ENCODE results near the gene CES1.
"Not testable (repeated sequence)": the region's sequence is repeated elsewhere in the genome, so short reads cannot be mapped to it uniquely, and the experiment has no call there.

The CES1 gene

GRCh38 chr16:55808286-55808685 is 24.6 kb downstream of the CES1 start:
- H3K4me3 ChIP-seq (ENCODE audit: insufficient read depth, low read depth, low read length, poor library complexity, severe bottlenecking); H3K36me3 ChIP-seq (ENCODE audit: control insufficient read depth, insufficient read depth, low read length); H3K9me3 ChIP-seq (ENCODE audit: control insufficient read depth, low read length); H3K27me3 ChIP-seq (replicated peaks; ENCODE audit: control insufficient read depth, insufficient read depth, low read length, poor library complexity, severe bottlenecking); H3K27ac ChIP-seq (ENCODE audit: insufficient read depth, low read length, poor library complexity, severe bottlenecking); H3K4me1 ChIP-seq (ENCODE audit: control insufficient read depth, insufficient read depth, low read length, poor library complexity, severe bottlenecking); DNase-seq: not testable (repeated sequence)

- H3K9me3 ChIP-seq (ENCODE audit: control insufficient read depth, low read length); DNase-seq; H3K36me3 ChIP-seq (ENCODE audit: control insufficient read depth, insufficient read depth, low read length); H3K27me3 ChIP-seq (replicated peaks; ENCODE audit: control insufficient read depth, insufficient read depth, low read length, poor library complexity, severe bottlenecking); H3K27ac ChIP-seq (ENCODE audit: insufficient read depth, low read length, poor library complexity, severe bottlenecking); H3K4me1 ChIP-seq (ENCODE audit: control insufficient read depth, insufficient read depth, low read length, poor library complexity, severe bottlenecking); H3K4me3 ChIP-seq (ENCODE audit: insufficient read depth, low read depth, low read length, poor library complexity, severe bottlenecking): not testable (repeated sequence)
Observed at GRCh38 chr16:55805104-55805503, 27.8 kb downstream of the CES1 start.

- H3K9me3 ChIP-seq (ENCODE audit: control insufficient read depth, low read length); H3K36me3 ChIP-seq (ENCODE audit: control insufficient read depth, insufficient read depth, low read length); H3K27ac ChIP-seq (ENCODE audit: insufficient read depth, low read length, poor library complexity, severe bottlenecking); H3K4me3 ChIP-seq (ENCODE audit: insufficient read depth, low read depth, low read length, poor library complexity, severe bottlenecking); DNase-seq; H3K4me1 ChIP-seq (ENCODE audit: control insufficient read depth, insufficient read depth, low read length, poor library complexity, severe bottlenecking); H3K27me3 ChIP-seq (replicated peaks; ENCODE audit: control insufficient read depth, insufficient read depth, low read length, poor library complexity, severe bottlenecking): not testable (repeated sequence)
Observed at GRCh38 chr16:55803681-55804080, 29.2 kb downstream of the CES1 start.

GRCh38 chr16:55792934-55793374 is 39.9 kb downstream of the CES1 start:
- H3K27ac ChIP-seq (ENCODE audit: insufficient read depth, low read length, poor library complexity, severe bottlenecking); H3K4me1 ChIP-seq (ENCODE audit: control insufficient read depth, insufficient read depth, low read length, poor library complexity, severe bottlenecking); DNase-seq; H3K27me3 ChIP-seq (replicated peaks; ENCODE audit: control insufficient read depth, insufficient read depth, low read length, poor library complexity, severe bottlenecking); H3K4me3 ChIP-seq (ENCODE audit: insufficient read depth, low read depth, low read length, poor library complexity, severe bottlenecking); H3K36me3 ChIP-seq (ENCODE audit: control insufficient read depth, insufficient read depth, low read length); H3K9me3 ChIP-seq (ENCODE audit: control insufficient read depth, low read length): not testable (repeated sequence)

- H3K4me3 ChIP-seq (ENCODE audit: insufficient read depth, low read depth, low read length, poor library complexity, severe bottlenecking); H3K9me3 ChIP-seq (ENCODE audit: control insufficient read depth, low read length); H3K4me1 ChIP-seq (ENCODE audit: control insufficient read depth, insufficient read depth, low read length, poor library complexity, severe bottlenecking); DNase-seq; H3K27me3 ChIP-seq (replicated peaks; ENCODE audit: control insufficient read depth, insufficient read depth, low read length, poor library complexity, severe bottlenecking); H3K36me3 ChIP-seq (ENCODE audit: control insufficient read depth, insufficient read depth, low read length); H3K27ac ChIP-seq (ENCODE audit: insufficient read depth, low read length, poor library complexity, severe bottlenecking): not testable (repeated sequence)
Observed at GRCh38 chr16:55791512-55791911, 41.4 kb downstream of the CES1 start.

GRCh38 chr16:55790240-55790639 is 42.7 kb downstream of the CES1 start:
- H3K27ac ChIP-seq (ENCODE audit: insufficient read depth, low read length, poor library complexity, severe bottlenecking); H3K27me3 ChIP-seq (replicated peaks; ENCODE audit: control insufficient read depth, insufficient read depth, low read length, poor library complexity, severe bottlenecking); DNase-seq; H3K4me3 ChIP-seq (ENCODE audit: insufficient read depth, low read depth, low read length, poor library complexity, severe bottlenecking); H3K36me3 ChIP-seq (ENCODE audit: control insufficient read depth, insufficient read depth, low read length); H3K4me1 ChIP-seq (ENCODE audit: control insufficient read depth, insufficient read depth, low read length, poor library complexity, severe bottlenecking); H3K9me3 ChIP-seq (ENCODE audit: control insufficient read depth, low read length): not testable (repeated sequence)

GRCh38 chr16:55782793-55783091 is 50.2 kb downstream of the CES1 start:
- H3K27me3 ChIP-seq (replicated peaks; ENCODE audit: control insufficient read depth, insufficient read depth, low read length, poor library complexity, severe bottlenecking); H3K4me1 ChIP-seq (ENCODE audit: control insufficient read depth, insufficient read depth, low read length, poor library complexity, severe bottlenecking); H3K36me3 ChIP-seq (ENCODE audit: control insufficient read depth, insufficient read depth, low read length); H3K9me3 ChIP-seq (ENCODE audit: control insufficient read depth, low read length); H3K27ac ChIP-seq (ENCODE audit: insufficient read depth, low read length, poor library complexity, severe bottlenecking); H3K4me3 ChIP-seq (ENCODE audit: insufficient read depth, low read depth, low read length, poor library complexity, severe bottlenecking); DNase-seq: not testable (repeated sequence)

GRCh38 chr16:55782091-55782792 is 50.7 kb downstream of the CES1 start:
- not testable (repeated sequence) for H3K27me3 ChIP-seq (replicated peaks; ENCODE audit: control insufficient read depth, insufficient read depth, low read length, poor library complexity, severe bottlenecking); H3K27ac ChIP-seq (ENCODE audit: insufficient read depth, low read length, poor library complexity, severe bottlenecking); H3K36me3 ChIP-seq (ENCODE audit: control insufficient read depth, insufficient read depth, low read length); H3K4me1 ChIP-seq (ENCODE audit: control insufficient read depth, insufficient read depth, low read length, poor library complexity, severe bottlenecking); H3K4me3 ChIP-seq (ENCODE audit: insufficient read depth, low read depth, low read length, poor library complexity, severe bottlenecking); DNase-seq; H3K9me3 ChIP-seq (ENCODE audit: control insufficient read depth, low read length)

GRCh38 chr16:55781456-55781855 is 51.4 kb downstream of the CES1 start:
- not testable (repeated sequence) for H3K4me1 ChIP-seq (ENCODE audit: control insufficient read depth, insufficient read depth, low read length, poor library complexity, severe bottlenecking); DNase-seq; H3K36me3 ChIP-seq (ENCODE audit: control insufficient read depth, insufficient read depth, low read length); H3K4me3 ChIP-seq (ENCODE audit: insufficient read depth, low read depth, low read length, poor library complexity, severe bottlenecking); H3K27me3 ChIP-seq (replicated peaks; ENCODE audit: control insufficient read depth, insufficient read depth, low read length, poor library complexity, severe bottlenecking); H3K9me3 ChIP-seq (ENCODE audit: control insufficient read depth, low read length); H3K27ac ChIP-seq (ENCODE audit: insufficient read depth, low read length, poor library complexity, severe bottlenecking)

- not testable (repeated sequence) for H3K36me3 ChIP-seq (ENCODE audit: control insufficient read depth, insufficient read depth, low read length); H3K9me3 ChIP-seq (ENCODE audit: control insufficient read depth, low read length); H3K4me3 ChIP-seq (ENCODE audit: insufficient read depth, low read depth, low read length, poor library complexity, severe bottlenecking); H3K27ac ChIP-seq (ENCODE audit: insufficient read depth, low read length, poor library complexity, severe bottlenecking); DNase-seq; H3K27me3 ChIP-seq (replicated peaks; ENCODE audit: control insufficient read depth, insufficient read depth, low read length, poor library complexity, severe bottlenecking); H3K4me1 ChIP-seq (ENCODE audit: control insufficient read depth, insufficient read depth, low read length, poor library complexity, severe bottlenecking)
Observed at GRCh38 chr16:55780095-55780407, 52.8 kb downstream of the CES1 start.

All from effector memory CD4-positive, alpha-beta T cell (primary cell).